ENCODE results near the gene HTD2.
A peak's percentile ranks its signal among the peaks of the same experiment; 100 is the strongest.
"Not testable (repeated sequence)": the region's sequence is repeated elsewhere in the genome, so short reads cannot be mapped to it uniquely, and the experiment has no call there.

The HTD2 gene

GRCh38 chr3:58305882-58306711 is at the start of gene HTD2, which contains the start of gene RPP14:
Gene HTD2, plus strand, starts transcription at chr3:58306520. Its CDS starts 11,094 bp downstream, at chr3:58317614.
Gene RPP14, plus strand, starts transcription at chr3:58306245. Its CDS starts 4,085 bp downstream, at chr3:58310330.
- peak; percentile 71 for DNase-seq

- no peak for DNase-seq
These were observed 47.8 kb upstream of the HTD2 start for GRCh38 chr3:58258392-58259055.

GRCh38 chr3:58260261-58260731 is 46.0 kb upstream of the HTD2 start:
- no peak for DNase-seq

GRCh38 chr3:58260733-58261132 is 45.6 kb upstream of the HTD2 start:
- no peak for DNase-seq

GRCh38 chr3:58261954-58262666 is 44.2 kb upstream of the HTD2 start:
- no peak for DNase-seq

- peak; percentile 6 for DNase-seq
These were observed 39.7 kb upstream of the HTD2 start for GRCh38 chr3:58266577-58266976.

GRCh38 chr3:58267543-58267942 is 38.8 kb upstream of the HTD2 start:
- not testable (repeated sequence) for DNase-seq

GRCh38 chr3:58269356-58269755 is 37.0 kb upstream of the HTD2 start:
- DNase-seq: no peak

- no peak for DNase-seq
These were observed 35.8 kb upstream of the HTD2 start for GRCh38 chr3:58270485-58270884.

- no peak for DNase-seq
These were observed 34.3 kb upstream of the HTD2 start for GRCh38 chr3:58271901-58272501.

- DNase-seq: no peak
These were observed 33.4 kb upstream of the HTD2 start for GRCh38 chr3:58272891-58273290.

GRCh38 chr3:58273362-58273761 is 33.0 kb upstream of the HTD2 start:
- not testable (repeated sequence) for DNase-seq

- no peak for DNase-seq
These were observed 32.2 kb upstream of the HTD2 start for GRCh38 chr3:58274027-58274614.

- DNase-seq: no peak
These were observed 25.3 kb upstream of the HTD2 start for GRCh38 chr3:58281069-58281468.

- no peak for DNase-seq
These were observed 21.0 kb upstream of the HTD2 start for GRCh38 chr3:58285334-58285733.

GRCh38 chr3:58287354-58287753 is 19.0 kb upstream of the HTD2 start:
- no peak for DNase-seq

GRCh38 chr3:58288011-58288728 is 18.1 kb upstream of the HTD2 start:
- DNase-seq: no peak

- DNase-seq: not testable (repeated sequence)
These were observed 17.2 kb upstream of the HTD2 start for GRCh38 chr3:58288964-58289613.

GRCh38 chr3:58290446-58290845 is 15.9 kb upstream of the HTD2 start:
- not testable (repeated sequence) for DNase-seq

- no peak for DNase-seq
These were observed 14.5 kb upstream of the HTD2 start for GRCh38 chr3:58291671-58292338.

GRCh38 chr3:58292866-58293265 is 13.5 kb upstream of the HTD2 start:
- DNase-seq: no peak

Data from NCI-H1694 treated with DMSO at 0.1 percent for 48 hours (cell line).